ENCODE measurements around the gene ERP44.

- TF ChIP-seq EZH2 (IDR thresholded peaks at IDR 0.05; ENCODE audit: insufficient read depth, poor library complexity, severe bottlenecking), result no peak
- peak; percentile 81; the same call in 1 of the 2 replicates for TF ChIP-seq EZH2phosphoT487 (IDR thresholded peaks at IDR 0.05; ENCODE audit: insufficient read depth, low read depth)
These were observed 16.0 kb downstream of the ERP44 start for GRCh38 chr9:100082782-100083181.

Measured in GM23248 (cell line).